HepG2 (cell line): ENCODE results near the gene OR2T8. TPM values are rescaled to one million over a fixed set of nuclear protein-coding genes. Genes with fewer than 3 reads are reported as not detected.

Experiments
- ATAC-seq: fragments of 200-7000 bp; cut with Tn5 transposase; 3 replicates; pipeline ENCODE4 v1.9.1; 2020; ENCODE audit warnings: mild to moderate bottlenecking, moderate library complexity
- BruUV-seq: library from RNA; stranded (reverse); fragments of 400-500 nt; replicated peaks from 2 replicates; lab custom pipeline; 2021; lab: Mats Ljungman, UMichigan
- CTCF ChIA-PET: fragments of 300-600 bp; formaldehyde crosslinking; extraction: SDS; loops from one replicate; lab custom pipeline; 2021; ENCODE audit warnings: low total read pairs, inconsistent platforms, low intra/inter-chr PET ratio; lab: Yijun Ruan, JAX
- POLR2A ChIA-PET: fragments of 350-600 bp; sonication (Branson Sonifier 250); formaldehyde crosslinking; loops from one replicate; lab custom pipeline; 2020; ENCODE audit warnings: antibody characterized with exemption, inconsistent platforms; lab: Yijun Ruan, JAX
- DNase-seq: peaks from one replicate; pipeline ENCODE4 v3.0.0-alpha.2; 2015; ENCODE audit warnings: low spot score
- FAIRE-seq: peaks from 3 replicates; lab custom pipeline; 2011; peaks lifted over from hg19 to GRCh38; lab: Jason Lieb, UNC
- H2AFZ ChIP-seq: one replicate; pipeline ENCODE4 v1.6.1; 2011; ENCODE audit warnings: low read length, inconsistent platforms
- H3K27ac ChIP-seq: fragments of 300-600 bp; 3 replicates; pipeline ENCODE4 v1.8.0; 2011; ENCODE audit warnings: mixed run types, mild to moderate bottlenecking, mixed read lengths, low read length, inconsistent platforms; ENCODE audit not compliant: insufficient read depth; ENCODE audit errors: extremely low read length
- H3K27me3 ChIP-seq, 2 experiments: fragments of 200-600 bp in 1 of 2; 2 replicates in 1 of 2; 3 replicates in 1 of 2; pipeline versions ENCODE4 v1.6.0 to v1.8.0; 2011; ENCODE audit warnings: low read length in 2 of 2, mild to moderate bottlenecking in 2 of 2, moderate library complexity in 2 of 2, inconsistent platforms in 1 of 2; ENCODE audit not compliant: insufficient read depth in 2 of 2, control insufficient read depth in 1 of 2
- H3K36me3 ChIP-seq, 2 experiments: fragments of 200-600 bp in 1 of 2; replicated peaks in 1 of 2; 2 replicates in 1 of 2; 3 replicates in 1 of 2; pipeline versions ENCODE4 v1.5.1 to v1.8.0; 2011; ENCODE audit warnings: low read length in 2 of 2, inconsistent platforms in 1 of 2; ENCODE audit not compliant: insufficient read depth in 2 of 2, control insufficient read depth in 1 of 2
- H3K4me1 ChIP-seq: 2 replicates; pipeline ENCODE4 v1.5.1; 2012; ENCODE audit warnings: low read length, inconsistent platforms; ENCODE audit not compliant: insufficient read depth
- H3K4me2 ChIP-seq: 2 replicates; pipeline ENCODE4 v1.6.0; 2011; ENCODE audit warnings: low read depth, low read length, inconsistent platforms
- H3K4me3 ChIP-seq, 3 experiments: fragments of 200-600 bp in 1 of 3; sonication (generic), shearing (Covaris generic) in 1 of 3; replicated peaks in 1 of 3; 2 replicates each; pipeline ENCODE4 v1.5.1; 2011 to 2016; ENCODE audit warnings: low read length in 3 of 3, inconsistent platforms in 2 of 3, low read depth in 2 of 3, mild to moderate bottlenecking in 2 of 3, control low read depth in 1 of 3, mixed read lengths in 1 of 3; ENCODE audit not compliant: insufficient read depth in 1 of 3
- H3K79me2 ChIP-seq: one replicate; pipeline ENCODE4 v1.6.1; 2011; ENCODE audit warnings: low read length, inconsistent platforms; ENCODE audit not compliant: insufficient read depth
- H3K9ac ChIP-seq: 2 replicates; pipeline ENCODE4 v1.6.0; 2011; ENCODE audit warnings: mild to moderate bottlenecking, low read depth, low read length, inconsistent platforms; ENCODE audit not compliant: insufficient read depth
- H3K9me3 ChIP-seq: 2 replicates; pipeline ENCODE4 v1.5.1; 2012; ENCODE audit warnings: mild to moderate bottlenecking, low read length
- H4K20me1 ChIP-seq: 2 replicates; pipeline ENCODE4 v1.6.0; 2011; ENCODE audit warnings: inconsistent platforms, mild to moderate bottlenecking, low read length, moderate library complexity; ENCODE audit not compliant: insufficient read depth
- DPF2 ChIP-seq: sonication (generic); formaldehyde crosslinking; IDR thresholded peaks from 2 replicates; pipeline ENCODE4 v1.4.0; 2020; ENCODE audit warnings: mild to moderate bottlenecking, low read depth, missing genetic modification reagents, borderline replicate concordance
- GLI4 ChIP-seq: sonication (generic); formaldehyde crosslinking; IDR thresholded peaks from 2 replicates; pipeline ENCODE4 v1.5.1; 2020; ENCODE audit warnings: missing genetic modification reagents, mild to moderate bottlenecking, moderate library complexity, borderline replicate concordance
- HOXA7 ChIP-seq: sonication (generic); formaldehyde crosslinking; IDR thresholded peaks from 2 replicates; pipeline ENCODE4 v1.8.1; 2022; ENCODE audit warnings: mild to moderate bottlenecking, missing genetic modification reagents, moderate library complexity
- RAD51 ChIP-seq: fragments of 450-650 bp; IDR thresholded peaks from 2 replicates; pipeline ENCODE4 v1.6.1; 2016; ENCODE audit warnings: borderline replicate concordance
- RXRB ChIP-seq: IDR thresholded peaks from 2 replicates; pipeline ENCODE4 v1.6.1; 2016; ENCODE audit warnings: borderline replicate concordance, missing genetic modification reagents, missing compliant biosample characterization
- SALL1 ChIP-seq: sonication (generic); formaldehyde crosslinking; IDR thresholded peaks from 2 replicates; pipeline ENCODE4 v1.8.0; 2022; ENCODE audit warnings: mild to moderate bottlenecking, missing genetic modification reagents
- ZNF232 ChIP-seq: sonication (generic); formaldehyde crosslinking; IDR thresholded peaks from 2 replicates; pipeline ENCODE4 v1.4.0; 2020; ENCODE audit warnings: missing genetic modification reagents, borderline replicate concordance
- ZNF24 ChIP-seq: fragments of 450-650 bp; IDR thresholded peaks from 2 replicates; pipeline ENCODE4 v1.6.1; 2017; ENCODE audit warnings: antibody characterized with exemption, mild to moderate bottlenecking
- WGBS: methylation state at CpG from one replicate; pipeline ENCODE4 v1.1.6; 2017; ENCODE audit warnings: low lambda C conversion rate; 5-methylcytosine and 5-hydroxymethylcytosine counted together
- in situ Hi-C: cut with HindIII; loops from 2 replicates; pipeline ENCODE4 v1.10.0; 2017; ENCODE audit warnings: low pct_unique_long_range_greater_than_20kb; ENCODE audit not compliant: extremely low pct_ligation_motif_present
- intact Hi-C: fragments of 100-400 bp; cut with micrococcal nuclease; formaldehyde crosslinking; loops from one replicate; pipeline ENCODE4 v1.10.0; 2022; ENCODE audit not compliant: unreplicated experiment
- polyA plus RNA-seq, 8 experiments: library from polyadenylated mRNA; depleted of rRNA in 3 of 8; stranded (reverse) in 7 of 8; unstranded in 1 of 8; fragments of >200 nt; fragmentation: Illumina TruSeq in 4 of 8; extraction: Trizol in 4 of 8; gene quantifications; 2 replicates each; pipeline versions ENCODE4 v1.2.1 to v1.2.3, GENCODE V29; 2011 to 2016; ENCODE audit warnings: low read depth in 4 of 8, missing spikeins in 1 of 8, mixed read lengths in 1 of 8; ENCODE audit not compliant: insufficient read depth in 1 of 8
- total RNA-seq, 5 experiments: library from RNA; depleted of rRNA; stranded (reverse); fragments of >200 nt; fragmentation: Illumina TruSeq; extraction: Trizol; gene quantifications; 2 replicates each; pipeline ENCODE4 v1.2.3, GENCODE V29; 2016; ENCODE audit warnings: low read depth in 1 of 5
- TF ChIP-seq, protein P1 (sequence below): sonication (generic); formaldehyde crosslinking; IDR thresholded peaks from 2 replicates; pipeline ENCODE4 v1.4.0; 2020; ENCODE audit warnings: missing genetic modification reagents, borderline replicate concordance
- TF ChIP-seq, protein P2 (sequence below): sonication (generic); formaldehyde crosslinking; IDR thresholded peaks from 2 replicates; pipeline ENCODE4 v1.8.0; 2022; ENCODE audit warnings: mild to moderate bottlenecking, missing genetic modification reagents, moderate library complexity
- TF ChIP-seq, protein P3 (sequence below), 2 experiments: sonication (generic) in 1 of 2; formaldehyde crosslinking in 1 of 2; IDR thresholded peaks; 2 replicates each; pipeline versions ENCODE4 v1.4.0 to v1.6.1; 2018 to 2020; ENCODE audit warnings: missing genetic modification reagents in 2 of 2, borderline replicate concordance in 1 of 2, low read depth in 1 of 2, mild to moderate bottlenecking in 1 of 2, missing biosample characterization in 1 of 2
- TF ChIP-seq, protein P4 (sequence below): sonication (generic); formaldehyde crosslinking; IDR thresholded peaks from 2 replicates; pipeline ENCODE4 v1.4.0; 2020; ENCODE audit warnings: missing genetic modification reagents, borderline replicate concordance

OR2T8 gene
- total and polyA plus RNA-seq, 2 of the 13 experiments (the other 11 are each of a cell fraction or from before 2014, with no cell fraction given): not detected

DNA sequence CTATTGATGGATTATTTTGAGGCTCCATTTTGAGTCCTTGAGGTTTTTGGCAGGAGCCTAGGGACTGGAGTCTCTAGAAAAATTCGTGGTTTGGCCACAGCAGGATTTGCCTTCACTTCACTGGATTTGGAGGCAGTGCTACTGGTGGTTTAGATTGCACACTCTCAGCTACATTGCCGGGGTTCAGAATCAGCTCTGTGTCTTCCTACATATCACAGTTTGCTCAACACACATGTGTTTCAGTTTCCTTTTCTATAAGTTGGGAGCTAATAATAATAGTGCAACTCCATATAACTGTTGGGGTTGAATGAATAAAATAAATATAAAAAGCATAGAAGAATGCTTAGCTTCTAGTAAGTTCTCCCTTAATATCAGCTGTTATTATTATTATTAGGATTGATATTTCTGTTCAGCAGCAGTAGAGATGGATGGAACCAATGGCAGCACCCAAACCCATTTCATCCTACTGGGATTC is 24.9 kb upstream of the OR2T8 start, which contains the start of gene OR2W3:
TSS of gene OR2W3 (plus strand) at position 425 of the 475 bp plus-strand sequence. CDS start at position 425, 0 bp downstream.
- intact Hi-C loops (no loop called here), in situ Hi-C loops (no loop called here)
- WGBS: 15% methylated on average over 2 of the region's 2 CpGs
- no peak within 1 kb of the TSS for H3K4me2 ChIP-seq
- H4K20me1 ChIP-seq: no peaks in the 10 kb centered on the region
- BruUV-seq: no TSS peak
- H3K9ac ChIP-seq: no peak within 1 kb of the TSS
- CTCF ChIA-PET: no interaction called here
- H3K27me3 ChIP-seq: no peaks in the 10 kb centered on the region
- no peak within 1 kb of the TSS for H3K4me3 ChIP-seq
- H3K4me1 ChIP-seq: no peaks in the 10 kb centered on the region
- no peak within 1 kb of the TSS for H2AFZ ChIP-seq
- no peaks in the 10 kb centered on the region; the same call in 1 of the 2 replicates for H3K9me3 ChIP-seq
- DNase-seq (no peak), ATAC-seq (no peak), FAIRE-seq (no peak)
- no peak within 1 kb of the TSS for H3K27ac ChIP-seq
- POLR2A ChIA-PET: no interaction called here
- no peaks in the 10 kb centered on the region for H3K79me2 ChIP-seq
- H3K36me3 ChIP-seq: no peaks in the 10 kb centered on the region
- TF ChIP-seq ZNF232 (CRISPR knock-in tag) (no peak), DPF2 (no peak), HOXA7 (CRISPR knock-in tag) (no peak), RXRB (CRISPR knock-in tag) (no peak)
- TF ChIP-seq, protein P1, sequence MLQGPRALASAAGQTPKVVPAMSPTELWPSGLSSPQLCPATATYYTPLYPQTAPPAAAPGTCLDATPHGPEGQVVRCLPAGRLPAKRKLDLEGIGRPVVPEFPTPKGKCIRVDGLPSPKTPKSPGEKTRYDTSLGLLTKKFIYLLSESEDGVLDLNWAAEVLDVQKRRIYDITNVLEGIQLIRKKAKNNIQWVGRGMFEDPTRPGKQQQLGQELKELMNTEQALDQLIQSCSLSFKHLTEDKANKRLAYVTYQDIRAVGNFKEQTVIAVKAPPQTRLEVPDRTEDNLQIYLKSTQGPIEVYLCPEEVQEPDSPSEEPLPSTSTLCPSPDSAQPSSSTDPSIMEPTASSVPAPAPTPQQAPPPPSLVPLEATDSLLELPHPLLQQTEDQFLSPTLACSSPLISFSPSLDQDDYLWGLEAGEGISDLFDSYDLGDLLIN: no peak
- TF ChIP-seq, protein P2, sequence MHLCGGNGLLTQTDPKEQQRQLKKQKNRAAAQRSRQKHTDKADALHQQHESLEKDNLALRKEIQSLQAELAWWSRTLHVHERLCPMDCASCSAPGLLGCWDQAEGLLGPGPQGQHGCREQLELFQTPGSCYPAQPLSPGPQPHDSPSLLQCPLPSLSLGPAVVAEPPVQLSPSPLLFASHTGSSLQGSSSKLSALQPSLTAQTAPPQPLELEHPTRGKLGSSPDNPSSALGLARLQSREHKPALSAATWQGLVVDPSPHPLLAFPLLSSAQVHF: no peak

DNA sequence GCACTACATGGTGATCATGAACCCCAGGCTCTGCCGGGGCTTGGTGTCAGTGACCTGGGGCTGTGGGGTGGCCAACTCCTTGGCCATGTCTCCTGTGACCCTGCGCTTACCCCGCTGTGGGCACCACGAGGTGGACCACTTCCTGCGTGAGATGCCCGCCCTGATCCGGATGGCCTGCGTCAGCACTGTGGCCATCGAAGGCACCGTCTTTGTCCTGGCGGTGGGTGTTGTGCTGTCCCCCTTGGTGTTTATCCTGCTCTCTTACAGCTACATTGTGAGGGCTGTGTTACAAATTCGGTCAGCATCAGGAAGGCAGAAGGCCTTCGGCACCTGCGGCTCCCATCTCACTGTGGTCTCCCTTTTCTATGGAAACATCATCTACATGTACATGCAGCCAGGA is 24.1 kb upstream of the OR2T8 start:
- no peak overlapping the region for H3K4me3 ChIP-seq
- H3K36me3 ChIP-seq: no peaks in the 10 kb centered on the region
- in situ Hi-C loops (no loop called here), intact Hi-C loops (no loop called here)
- no peak for DNase-seq
- BruUV-seq: no TSS peak
- POLR2A ChIA-PET: no interaction called here
- H3K9ac ChIP-seq: no peak overlapping the region
- no peaks in the 10 kb centered on the region for H3K4me1 ChIP-seq
- H4K20me1 ChIP-seq: no peaks in the 10 kb centered on the region
- FAIRE-seq: no peak
- ATAC-seq: no peak
- H3K79me2 ChIP-seq: no peaks in the 10 kb centered on the region
- 48% methylated on average over 13 of the region's 14 CpGs for WGBS
- no peaks in the 10 kb centered on the region; the same call in 1 of the 2 replicates for H3K9me3 ChIP-seq
- H3K27ac ChIP-seq: no peak overlapping the region
- H2AFZ ChIP-seq: no peak overlapping the region
- no peaks in the 10 kb centered on the region for H3K27me3 ChIP-seq
- H3K4me2 ChIP-seq: no peak overlapping the region
- CTCF ChIA-PET: no interaction called here
- TF ChIP-seq SALL1: no peak
- TF ChIP-seq, protein P3, sequence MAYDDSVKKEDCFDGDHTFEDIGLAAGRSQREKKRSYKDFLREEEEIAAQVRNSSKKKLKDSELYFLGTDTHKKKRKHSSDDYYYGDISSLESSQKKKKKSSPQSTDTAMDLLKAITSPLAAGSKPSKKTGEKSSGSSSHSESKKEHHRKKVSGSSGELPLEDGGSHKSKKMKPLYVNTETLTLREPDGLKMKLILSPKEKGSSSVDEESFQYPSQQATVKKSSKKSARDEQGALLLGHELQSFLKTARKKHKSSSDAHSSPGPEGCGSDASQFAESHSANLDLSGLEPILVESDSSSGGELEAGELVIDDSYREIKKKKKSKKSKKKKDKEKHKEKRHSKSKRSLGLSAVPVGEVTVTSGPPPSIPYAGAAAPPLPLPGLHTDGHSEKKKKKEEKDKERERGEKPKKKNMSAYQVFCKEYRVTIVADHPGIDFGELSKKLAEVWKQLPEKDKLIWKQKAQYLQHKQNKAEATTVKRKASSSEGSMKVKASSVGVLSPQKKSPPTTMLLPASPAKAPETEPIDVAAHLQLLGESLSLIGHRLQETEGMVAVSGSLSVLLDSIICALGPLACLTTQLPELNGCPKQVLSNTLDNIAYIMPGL (CRISPR knock-in tag; IDR thresholded peaks at IDR 0.05; ENCODE audit: borderline replicate concordance in 1 of 2, low read depth in 1 of 2): no peak
- TF ChIP-seq GLI4 (CRISPR knock-in tag): no peak
- TF ChIP-seq RAD51: no peak
- TF ChIP-seq, protein P4, sequence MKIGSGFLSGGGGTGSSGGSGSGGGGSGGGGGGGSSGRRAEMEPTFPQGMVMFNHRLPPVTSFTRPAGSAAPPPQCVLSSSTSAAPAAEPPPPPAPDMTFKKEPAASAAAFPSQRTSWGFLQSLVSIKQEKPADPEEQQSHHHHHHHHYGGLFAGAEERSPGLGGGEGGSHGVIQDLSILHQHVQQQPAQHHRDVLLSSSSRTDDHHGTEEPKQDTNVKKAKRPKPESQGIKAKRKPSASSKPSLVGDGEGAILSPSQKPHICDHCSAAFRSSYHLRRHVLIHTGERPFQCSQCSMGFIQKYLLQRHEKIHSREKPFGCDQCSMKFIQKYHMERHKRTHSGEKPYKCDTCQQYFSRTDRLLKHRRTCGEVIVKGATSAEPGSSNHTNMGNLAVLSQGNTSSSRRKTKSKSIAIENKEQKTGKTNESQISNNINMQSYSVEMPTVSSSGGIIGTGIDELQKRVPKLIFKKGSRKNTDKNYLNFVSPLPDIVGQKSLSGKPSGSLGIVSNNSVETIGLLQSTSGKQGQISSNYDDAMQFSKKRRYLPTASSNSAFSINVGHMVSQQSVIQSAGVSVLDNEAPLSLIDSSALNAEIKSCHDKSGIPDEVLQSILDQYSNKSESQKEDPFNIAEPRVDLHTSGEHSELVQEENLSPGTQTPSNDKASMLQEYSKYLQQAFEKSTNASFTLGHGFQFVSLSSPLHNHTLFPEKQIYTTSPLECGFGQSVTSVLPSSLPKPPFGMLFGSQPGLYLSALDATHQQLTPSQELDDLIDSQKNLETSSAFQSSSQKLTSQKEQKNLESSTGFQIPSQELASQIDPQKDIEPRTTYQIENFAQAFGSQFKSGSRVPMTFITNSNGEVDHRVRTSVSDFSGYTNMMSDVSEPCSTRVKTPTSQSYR: no peak
- no peak for TF ChIP-seq ZNF24
